H1 (cell line): ENCODE results near the gene MYL7.

Experiments
- CHD2 ChIP-seq: IDR thresholded peaks from 2 replicates; pipeline ENCODE4 v1.6.1; 2012; ENCODE audit warnings: low read length, improper control_type of control experiment
- EZH2 ChIP-seq: fragments of 200-600 bp; sonication (generic); IDR thresholded peaks from 2 replicates; pipeline ENCODE4 v1.7.1; 2012; ENCODE audit warnings: low read depth, mild to moderate bottlenecking, moderate library complexity, low read length, inconsistent platforms; ENCODE audit not compliant: severe bottlenecking
- MAFK ChIP-seq: IDR thresholded peaks from 2 replicates; pipeline ENCODE4 v1.6.1; 2012; ENCODE audit warnings: low read depth, mild to moderate bottlenecking, improper control_type of control experiment, low read length
- POLR2AphosphoS5 ChIP-seq: IDR thresholded peaks from 2 replicates; pipeline ENCODE4 v1.6.1; 2011; ENCODE audit warnings: low read depth, low read length
- RAD21 ChIP-seq, 2 experiments: IDR thresholded peaks in 1 of 2; conservative IDR thresholded peaks in 1 of 2; 2 replicates each; pipeline ENCODE4 v1.6.1; 2011; ENCODE audit warnings: low read depth in 2 of 2, low read length in 2 of 2, improper control_type of control experiment in 1 of 2, inconsistent platforms in 1 of 2, mild to moderate bottlenecking in 1 of 2, moderate library complexity in 1 of 2
- SAP30 ChIP-seq: fragments of 300-600 bp; sonication (generic); IDR thresholded peaks from 2 replicates; pipeline ENCODE4 v1.7.1; 2012; ENCODE audit warnings: low read length, moderate library complexity, mild to moderate bottlenecking, inconsistent platforms; ENCODE audit not compliant: insufficient read depth, insufficient replicate concordance
- TAF1 ChIP-seq: IDR thresholded peaks from 2 replicates; pipeline ENCODE4 v1.6.1; 2011; ENCODE audit warnings: mild to moderate bottlenecking, low read depth, low read length
- TF ChIP-seq, protein P1 (sequence below), 3 experiments: IDR thresholded peaks; 1 replicate in 2 of 3; 2 replicates in 1 of 3; pipeline versions ENCODE4 v1.5.1 to v1.6.1; 2011; ENCODE audit warnings: low read length in 3 of 3, mild to moderate bottlenecking in 3 of 3, inconsistent platforms in 2 of 3, low read depth in 1 of 3, moderate library complexity in 1 of 3; ENCODE audit not compliant: insufficient read depth in 1 of 3; ENCODE audit errors: control extremely low read depth in 1 of 3

- no peak for TF ChIP-seq RAD21 (IDR thresholded peaks at IDR 0.05 in 1 of 2, conservative IDR thresholded peaks at IDR 0.05 in 1 of 2; ENCODE audit: low read depth in 2 of 2, low read length in 2 of 2)
- TF ChIP-seq POLR2AphosphoS5 = no peak
- no peak for TF ChIP-seq TAF1
- TF ChIP-seq, protein P1, sequence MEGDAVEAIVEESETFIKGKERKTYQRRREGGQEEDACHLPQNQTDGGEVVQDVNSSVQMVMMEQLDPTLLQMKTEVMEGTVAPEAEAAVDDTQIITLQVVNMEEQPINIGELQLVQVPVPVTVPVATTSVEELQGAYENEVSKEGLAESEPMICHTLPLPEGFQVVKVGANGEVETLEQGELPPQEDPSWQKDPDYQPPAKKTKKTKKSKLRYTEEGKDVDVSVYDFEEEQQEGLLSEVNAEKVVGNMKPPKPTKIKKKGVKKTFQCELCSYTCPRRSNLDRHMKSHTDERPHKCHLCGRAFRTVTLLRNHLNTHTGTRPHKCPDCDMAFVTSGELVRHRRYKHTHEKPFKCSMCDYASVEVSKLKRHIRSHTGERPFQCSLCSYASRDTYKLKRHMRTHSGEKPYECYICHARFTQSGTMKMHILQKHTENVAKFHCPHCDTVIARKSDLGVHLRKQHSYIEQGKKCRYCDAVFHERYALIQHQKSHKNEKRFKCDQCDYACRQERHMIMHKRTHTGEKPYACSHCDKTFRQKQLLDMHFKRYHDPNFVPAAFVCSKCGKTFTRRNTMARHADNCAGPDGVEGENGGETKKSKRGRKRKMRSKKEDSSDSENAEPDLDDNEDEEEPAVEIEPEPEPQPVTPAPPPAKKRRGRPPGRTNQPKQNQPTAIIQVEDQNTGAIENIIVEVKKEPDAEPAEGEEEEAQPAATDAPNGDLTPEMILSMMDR (IDR thresholded peaks at IDR 0.05; ENCODE audit: control extremely low read depth in 1 of 3, insufficient read depth in 1 of 3, low read depth in 1 of 3, low read length in 3 of 3) = no peak
- no peak for TF ChIP-seq CHD2
- TF ChIP-seq SAP30 = no peak
- TF ChIP-seq MAFK = no peak
- TF ChIP-seq EZH2 = no peak
Observed at GRCh38 chr7:44112997-44113763, 28.0 kb downstream of the MYL7 start.
